ENCODE measurements around the gene SPOPL. TPM values are rescaled to one million over a fixed set of nuclear protein-coding genes. Genes with fewer than 3 reads are reported as not detected.
A peak's percentile ranks its signal among the peaks of the same experiment; 100 is the strongest.

The SPOPL gene
- total RNA-seq, 4 donors from 2014 or later: 25.4 to 1,178 (median 36.7) TPM

GRCh38 chr2:138504546-138505235, 3.1 kb downstream of the SPOPL start:
- in situ Hi-C loops (cut with MboI; ENCODE audit: low pct_ligation_motif_present in 1 of 4, low pct_unique_long_range_greater_than_20kb in 1 of 4, low sequenced_read_pairs in 3 of 4) (no loop called here), intact Hi-C loops (cut with DNase I; ENCODE audit: low total_unique reads) (no loop called here)
- Histone ChIP-seq H3K27ac (peak overlapping the region; percentile 26 to 96 (median 81)), H3K9me3 (no peaks in the 10 kb centered on the region), H3K36me3 (no peaks in the 10 kb centered on the region), H3K4me1 (peaks cover 16 to 64% (median 35%) of the 10 kb centered on the region in 4 donors), H3K4me3 (no peak overlapping the region), H3K27me3 (no peaks in the 10 kb centered on the region)
- DNase-seq: no peak
- TF ChIP-seq CTCF (IDR thresholded peaks at IDR 0.05): no peak
- TF ChIP-seq EP300 (IDR thresholded peaks at IDR 0.05; ENCODE audit: low read depth): no peak
- peak in 1 of 3 donors; percentile 12 for TF ChIP-seq POLR2AphosphoS5 (IDR thresholded peaks at IDR 0.05)
- no peak for TF ChIP-seq POLR2A (IDR thresholded peaks at IDR 0.05)
- WGBS, 2 donors (ENCODE audit: low coverage in 1 of 2): 0 to 22% methylated on average over 2 of the region's 2 CpGs

GRCh38 chr2:138507267-138507666, 5.7 kb downstream of the SPOPL start:
- Histone ChIP-seq H3K36me3 (no peaks in the 10 kb centered on the region), H3K4me3 (no peak overlapping the region), H3K27ac (no peak overlapping the region), H3K27me3 (no peaks in the 10 kb centered on the region), H3K9me3 (no peaks in the 10 kb centered on the region), H3K4me1 (peaks cover 13 to 53% (median 29%) of the 10 kb centered on the region in 4 donors)
- intact Hi-C loops (cut with DNase I; ENCODE audit: low total_unique reads): no loop called here
- no peak for DNase-seq
- in situ Hi-C loops (cut with MboI; ENCODE audit: low pct_ligation_motif_present in 1 of 4, low pct_unique_long_range_greater_than_20kb in 1 of 4, low sequenced_read_pairs in 3 of 4): no loop called here
- TF ChIP-seq POLR2AphosphoS5 (IDR thresholded peaks at IDR 0.05): no peak
- TF ChIP-seq EP300 (IDR thresholded peaks at IDR 0.05; ENCODE audit: low read depth): no peak
- TF ChIP-seq POLR2A (IDR thresholded peaks at IDR 0.05): no peak
- TF ChIP-seq CTCF (IDR thresholded peaks at IDR 0.05): no peak
- 60 to 65% methylated on average over 4 of the region's 4 CpGs for WGBS, 2 donors (ENCODE audit: low coverage in 1 of 2)

GRCh38 chr2:138510319-138510718, 8.7 kb downstream of the SPOPL start:
- no peaks in the 10 kb centered on the region for H3K27me3 ChIP-seq
- no peak for TF ChIP-seq CTCF (IDR thresholded peaks at IDR 0.05)
- TF ChIP-seq POLR2AphosphoS5 (IDR thresholded peaks at IDR 0.05): no peak
- no peak for TF ChIP-seq POLR2A (IDR thresholded peaks at IDR 0.05)
- no peak for TF ChIP-seq EP300 (IDR thresholded peaks at IDR 0.05; ENCODE audit: low read depth)
- H3K4me3 ChIP-seq: no peak overlapping the region
- intact Hi-C loops (cut with DNase I; ENCODE audit: low total_unique reads) (no loop called here), in situ Hi-C loops (cut with MboI; ENCODE audit: low pct_ligation_motif_present in 1 of 4, low pct_unique_long_range_greater_than_20kb in 1 of 4, low sequenced_read_pairs in 3 of 4) (no loop called here)
- DNase-seq: no peak
- H3K9me3 ChIP-seq: no peaks in the 10 kb centered on the region
- H3K4me1 ChIP-seq: peaks cover 0 to 27% (median 3%) of the 10 kb centered on the region in 4 donors
- WGBS, 2 donors (ENCODE audit: low coverage in 1 of 2): 97 to 100% methylated on average over 3 of the region's 3 CpGs
- H3K36me3 ChIP-seq: no peaks in the 10 kb centered on the region
- H3K27ac ChIP-seq: no peak overlapping the region

- no peaks in the 10 kb centered on the region for H3K9me3 ChIP-seq
- in situ Hi-C loops (cut with MboI; ENCODE audit: low pct_ligation_motif_present in 1 of 4, low pct_unique_long_range_greater_than_20kb in 1 of 4, low sequenced_read_pairs in 3 of 4): no loop called here
- H3K27me3 ChIP-seq: no peaks in the 10 kb centered on the region
- intact Hi-C loops (cut with DNase I; ENCODE audit: low total_unique reads): no loop called here
- no peaks in the 10 kb centered on the region for H3K36me3 ChIP-seq
- no peak overlapping the region for H3K27ac ChIP-seq
- WGBS, 2 donors (ENCODE audit: low coverage in 1 of 2): 63 to 83% methylated on average over 1 of the region's 1 CpG
- DNase-seq: no peak
- TF ChIP-seq EP300 (IDR thresholded peaks at IDR 0.05; ENCODE audit: low read depth) (no peak), CTCF (IDR thresholded peaks at IDR 0.05) (no peak), POLR2AphosphoS5 (IDR thresholded peaks at IDR 0.05) (no peak)
- H3K4me3 ChIP-seq: no peak overlapping the region
- H3K4me1 ChIP-seq: peaks cover 0 to 21% (median 7%) of the 10 kb centered on the region in 4 donors
Observed at GRCh38 chr2:138512672-138513071, 11.1 kb downstream of the SPOPL start.

All from transverse colon (tissue), 4 donors.